Measurements from ENCODE around the gene PMEL.
"Not testable (repeated sequence)": the region's sequence is repeated elsewhere in the genome, so short reads cannot be mapped to it uniquely, and the experiment has no call there.

PMEL gene

GRCh38 chr12:55919032-55919431 is 46.8 kb downstream of the PMEL start:
- not testable (repeated sequence) for DNase-seq

- no peak for DNase-seq
Observed at GRCh38 chr12:55915482-55915859, 50.4 kb downstream of the PMEL start.

GRCh38 chr12:55912908-55913307 is 52.9 kb downstream of the PMEL start:
- no peak for DNase-seq

- DNase-seq = no peak
Observed at GRCh38 chr12:55909513-55909884, 56.3 kb downstream of the PMEL start.

- DNase-seq = no peak
Observed at GRCh38 chr12:55908726-55909512, 56.9 kb downstream of the PMEL start.

GRCh38 chr12:55906056-55906455 is 59.8 kb downstream of the PMEL start:
- DNase-seq = no peak
